Mesenchymal stem cell (in vitro differentiated cells and primary cell): ENCODE results near the gene USP14.

Experiments
- DNase-seq: peaks from one replicate; pipeline ENCODE4 v3.0.0-alpha.2; 2013
- H2AFZ ChIP-seq: one replicate; pipeline ENCODE4 v1.6.1; 2013; ENCODE audit warnings: low read depth, mild to moderate bottlenecking, control low read depth, inconsistent platforms, low read length, moderate library complexity
- H2AK5ac ChIP-seq: 2 replicates; pipeline ENCODE4 v1.6.1; 2013; ENCODE audit warnings: low read length, moderate library complexity, mild to moderate bottlenecking, inconsistent platforms; ENCODE audit not compliant: severe bottlenecking
- H2BK120ac ChIP-seq: one replicate; pipeline ENCODE4 v1.6.1; 2013; ENCODE audit warnings: low read depth, mild to moderate bottlenecking, inconsistent platforms, low read length, moderate library complexity
- H2BK12ac ChIP-seq, 2 experiments: one replicate each; pipeline ENCODE4 v1.6.1; 2013; ENCODE audit warnings: inconsistent platforms in 2 of 2, low read length in 2 of 2, mild to moderate bottlenecking in 2 of 2, moderate library complexity in 2 of 2, control low read depth in 1 of 2
- H2BK15ac ChIP-seq: one replicate; pipeline ENCODE4 v1.6.1; 2013; ENCODE audit warnings: mild to moderate bottlenecking, low read depth, inconsistent platforms; ENCODE audit not compliant: poor library complexity, severe bottlenecking
- H2BK5ac ChIP-seq: 2 replicates; pipeline ENCODE4 v1.6.1; 2013; ENCODE audit warnings: low read depth, mild to moderate bottlenecking, low read length, control low read depth, inconsistent platforms; ENCODE audit not compliant: poor library complexity, severe bottlenecking
- H3K14ac ChIP-seq, 2 experiments: one replicate each; pipeline ENCODE4 v1.6.1; 2013; ENCODE audit warnings: inconsistent platforms in 2 of 2, low read length in 2 of 2, control low read depth in 1 of 2, mild to moderate bottlenecking in 1 of 2, moderate library complexity in 1 of 2
- H3K18ac ChIP-seq, 2 experiments: one replicate each; pipeline ENCODE4 v1.6.1; 2013; ENCODE audit warnings: inconsistent platforms in 2 of 2, low read length in 2 of 2, control low read depth in 1 of 2, low read depth in 1 of 2, mild to moderate bottlenecking in 1 of 2
- H3K23ac ChIP-seq, 2 experiments: one replicate each; pipeline ENCODE4 v1.6.1; 2013; ENCODE audit warnings: inconsistent platforms in 2 of 2, low read length in 2 of 2, mild to moderate bottlenecking in 2 of 2, moderate library complexity in 2 of 2, control low read depth in 1 of 2
- H3K27ac ChIP-seq: 2 replicates; pipeline ENCODE4 v1.5.1; 2013; ENCODE audit warnings: mild to moderate bottlenecking, moderate library complexity, low read length, control low read depth, inconsistent platforms; ENCODE audit not compliant: poor library complexity, severe bottlenecking
- H3K27me3 ChIP-seq, 2 experiments: 2 replicates each; pipeline versions ENCODE4 v1.6.1 to v1.7.0; 2013; ENCODE audit warnings: low read length in 2 of 2, mild to moderate bottlenecking in 2 of 2, moderate library complexity in 2 of 2, control low read depth in 1 of 2, inconsistent platforms in 1 of 2; ENCODE audit not compliant: control insufficient read depth in 1 of 2, insufficient read depth in 1 of 2
- H3K36me3 ChIP-seq, 2 experiments: 2 replicates each; pipeline versions ENCODE4 v1.6.1 to v1.7.0; 2013; ENCODE audit warnings: low read length in 2 of 2, control low read depth in 1 of 2, inconsistent platforms in 1 of 2, low read depth in 1 of 2, mild to moderate bottlenecking in 1 of 2; ENCODE audit not compliant: insufficient read depth in 2 of 2, control insufficient read depth in 1 of 2
- H3K4ac ChIP-seq, 2 experiments: one replicate each; pipeline ENCODE4 v1.6.1; 2013; ENCODE audit warnings: inconsistent platforms in 2 of 2, low read length in 2 of 2, mild to moderate bottlenecking in 2 of 2, moderate library complexity in 2 of 2, control low read depth in 1 of 2, low read depth in 1 of 2
- H3K4me1 ChIP-seq: 2 replicates; pipeline ENCODE4 v1.6.1; 2013; ENCODE audit warnings: low read depth, low read length, control low read depth; ENCODE audit not compliant: control insufficient read depth, insufficient read depth
- H3K4me2 ChIP-seq: 2 replicates; pipeline ENCODE4 v1.6.1; 2013; ENCODE audit warnings: low read length, mild to moderate bottlenecking, inconsistent platforms; ENCODE audit not compliant: poor library complexity, severe bottlenecking
- H3K4me3 ChIP-seq, 2 experiments: 2 replicates each; pipeline versions ENCODE4 v1.5.1 to v1.7.0; 2013; ENCODE audit warnings: low read length in 2 of 2, mild to moderate bottlenecking in 2 of 2, control low read depth in 1 of 2, low read depth in 1 of 2; ENCODE audit not compliant: insufficient read depth in 1 of 2
- H3K79me1 ChIP-seq: replicated peaks from 2 replicates; pipeline ENCODE4 v1.6.1; 2013; ENCODE audit warnings: mild to moderate bottlenecking, control low read depth, low read length, inconsistent platforms; ENCODE audit not compliant: poor library complexity, severe bottlenecking
- H3K9ac ChIP-seq: 2 replicates; pipeline ENCODE4 v1.7.0; 2013; ENCODE audit warnings: mild to moderate bottlenecking, low read length, moderate library complexity
- H3K9me3 ChIP-seq: 2 replicates; pipeline ENCODE4 v1.7.0; 2013; ENCODE audit warnings: mild to moderate bottlenecking, low read length; ENCODE audit not compliant: control insufficient read depth
- H4K8ac ChIP-seq: one replicate; pipeline ENCODE4 v1.6.1; 2013; ENCODE audit warnings: inconsistent platforms, mild to moderate bottlenecking, low read length, moderate library complexity
- H4K91ac ChIP-seq: one replicate; pipeline ENCODE4 v1.6.1; 2013; ENCODE audit warnings: mild to moderate bottlenecking, low read length, inconsistent platforms
- WGBS: methylation state at CpG from one replicate; pipeline ENCODE4 v1.1.7; 2013; ENCODE audit warnings: mixed read lengths; 5-methylcytosine and 5-hydroxymethylcytosine counted together

Gene USP14

GRCh38 chr18:195651-196050 lies 37.3 kb downstream of the USP14 start:
- H3K9ac ChIP-seq, result no peak overlapping the region
- no peak overlapping the region for H3K23ac ChIP-seq
- no peak for DNase-seq
- no peak overlapping the region for H3K18ac ChIP-seq
- H4K91ac ChIP-seq, result no peak overlapping the region
- no peak overlapping the region for H3K4ac ChIP-seq
- H3K27me3 ChIP-seq, result no peaks in the 10 kb centered on the region
- H2BK12ac ChIP-seq, result no peak overlapping the region
- no peak overlapping the region for H3K4me2 ChIP-seq
- peaks cover 15% of the 10 kb centered on the region for H3K79me1 ChIP-seq
- no peak overlapping the region for H3K14ac ChIP-seq
- no peak overlapping the region for H2BK15ac ChIP-seq
- no peak overlapping the region for H2AK5ac ChIP-seq
- no peaks in the 10 kb centered on the region for H3K9me3 ChIP-seq
- no peak overlapping the region for H2BK120ac ChIP-seq
- no peak overlapping the region for H2BK5ac ChIP-seq
- no peak overlapping the region for H3K4me3 ChIP-seq
- H3K27ac ChIP-seq, result no peak overlapping the region
- peaks cover 12 to 58% of the 10 kb centered on the region in 2 experiments for H3K36me3 ChIP-seq
- H2AFZ ChIP-seq, result no peak overlapping the region
- H3K4me1 ChIP-seq, result no peaks in the 10 kb centered on the region
- H4K8ac ChIP-seq, result no peak overlapping the region
- 96% methylated on average over 1 of the region's 1 CpG for WGBS

- no peak overlapping the region for H3K4me2 ChIP-seq
- no peak overlapping the region for H3K4me3 ChIP-seq
- no peak overlapping the region for H3K9ac ChIP-seq
- no peak overlapping the region for H3K27ac ChIP-seq
- H3K4ac ChIP-seq, result no peak overlapping the region
- no peak overlapping the region for H2BK120ac ChIP-seq
- no peak overlapping the region for H3K18ac ChIP-seq
- H2BK15ac ChIP-seq, result no peak overlapping the region
- no peak overlapping the region for H3K23ac ChIP-seq
- no peak overlapping the region for H2AK5ac ChIP-seq
- H2BK5ac ChIP-seq, result no peak overlapping the region
- no peak overlapping the region for H2BK12ac ChIP-seq
- no peak overlapping the region for H3K14ac ChIP-seq
- peaks cover 19% of the 10 kb centered on the region for H3K79me1 ChIP-seq
- peaks cover 16 to 82% of the 10 kb centered on the region in 2 experiments for H3K36me3 ChIP-seq
- no peak overlapping the region for H4K91ac ChIP-seq
- H3K9me3 ChIP-seq, result no peaks in the 10 kb centered on the region
- peak; percentile 45 for DNase-seq
- H3K27me3 ChIP-seq, result no peaks in the 10 kb centered on the region
- H4K8ac ChIP-seq, result no peak overlapping the region
- WGBS, result 23% methylated on average over 3 of the region's 3 CpGs
- no peaks in the 10 kb centered on the region for H3K4me1 ChIP-seq
- H2AFZ ChIP-seq, result no peak overlapping the region
These were observed 40.9 kb downstream of the USP14 start for GRCh38 chr18:199214-199613.

GRCh38 chr18:199768-200167 lies 41.4 kb downstream of the USP14 start:
- H3K36me3 ChIP-seq, result peaks cover 16 to 86% of the 10 kb centered on the region in 2 experiments
- no peak overlapping the region for H3K4me3 ChIP-seq
- no peak overlapping the region for H3K4ac ChIP-seq
- H2BK5ac ChIP-seq, result no peak overlapping the region
- no peak overlapping the region for H4K8ac ChIP-seq
- H4K91ac ChIP-seq, result no peak overlapping the region
- no peaks in the 10 kb centered on the region for H3K4me1 ChIP-seq
- H3K27me3 ChIP-seq, result no peaks in the 10 kb centered on the region
- H2BK120ac ChIP-seq, result no peak overlapping the region
- peaks cover 19% of the 10 kb centered on the region for H3K79me1 ChIP-seq
- H3K14ac ChIP-seq, result no peak overlapping the region
- WGBS, result 100% methylated on average over 1 of the region's 2 CpGs
- no peak overlapping the region for H3K18ac ChIP-seq
- no peak overlapping the region for H3K9ac ChIP-seq
- no peak overlapping the region for H3K23ac ChIP-seq
- H2AFZ ChIP-seq, result no peak overlapping the region
- no peaks in the 10 kb centered on the region for H3K9me3 ChIP-seq
- H3K4me2 ChIP-seq, result no peak overlapping the region
- H3K27ac ChIP-seq, result no peak overlapping the region
- H2BK15ac ChIP-seq, result no peak overlapping the region
- H2AK5ac ChIP-seq, result no peak overlapping the region
- no peak overlapping the region for H2BK12ac ChIP-seq
- DNase-seq, result no peak

- H2BK5ac ChIP-seq, result no peak overlapping the region
- H2AFZ ChIP-seq, result no peak overlapping the region
- H3K4me3 ChIP-seq, result no peak overlapping the region
- H3K4me2 ChIP-seq, result no peak overlapping the region
- no peak overlapping the region for H4K8ac ChIP-seq
- H3K23ac ChIP-seq, result no peak overlapping the region
- H2BK120ac ChIP-seq, result no peak overlapping the region
- H3K9ac ChIP-seq, result no peak overlapping the region
- no peak overlapping the region for H4K91ac ChIP-seq
- H3K79me1 ChIP-seq, result peaks cover 14% of the 10 kb centered on the region
- H3K4ac ChIP-seq, result no peak overlapping the region
- no peak overlapping the region for H2BK12ac ChIP-seq
- no peak overlapping the region for H3K27ac ChIP-seq
- no peak overlapping the region for H3K18ac ChIP-seq
- no CpG with 5 or more reads among the region's 1 CpG for WGBS
- DNase-seq, result no peak
- no peak overlapping the region for H2BK15ac ChIP-seq
- H2AK5ac ChIP-seq, result no peak overlapping the region
- peaks cover 2% of the 10 kb centered on the region for H3K4me1 ChIP-seq
- H3K27me3 ChIP-seq, result no peaks in the 10 kb centered on the region
- no peaks in the 10 kb centered on the region for H3K9me3 ChIP-seq
- H3K14ac ChIP-seq, result no peak overlapping the region
- H3K36me3 ChIP-seq, result peaks cover 14 to 87% of the 10 kb centered on the region in 2 experiments
These were observed 51.7 kb downstream of the USP14 start for GRCh38 chr18:210075-210474.
